H1 (cell line): ENCODE results near the gene SEMA6A. TPM values are rescaled to one million over a fixed set of nuclear protein-coding genes. Genes with fewer than 3 reads are reported as not detected.

Experiments used
- CTCF ChIA-PET: fragments of 300-600 bp; sonication (Branson Sonifier 250); formaldehyde crosslinking; loops from one replicate; lab custom pipeline; 2021; ENCODE audit not compliant: partially characterized antibody; lab: Charles Lee
- POLR2A ChIA-PET: fragments of 300-600 bp; sonication (Branson Sonifier 250); formaldehyde crosslinking; loops from one replicate; lab custom pipeline; 2021; ENCODE audit warnings: inconsistent platforms; ENCODE audit not compliant: partially characterized antibody; lab: Charles Lee
- DNase-seq, 2 experiments: peaks; one replicate each; pipeline versions ENCODE4 v3.0.0 to v3.0.0-alpha.2; 2010 to 2022; ENCODE audit warnings: low spot score in 2 of 2, low read depth in 1 of 2, mixed read lengths in 1 of 2
- FAIRE-seq: peaks from 2 replicates; lab custom pipeline; 2011; peaks lifted over from hg19 to GRCh38; lab: Jason Lieb, UNC
- H2AFZ ChIP-seq: 2 replicates; pipeline ENCODE4 v1.8.1; 2012; ENCODE audit warnings: low read length, inconsistent platforms
- H2AK5ac ChIP-seq: 2 replicates; pipeline ENCODE4 v1.6.1; 2013; ENCODE audit warnings: low read depth, low read length
- H2BK120ac ChIP-seq: replicated peaks from 2 replicates; pipeline ENCODE3; 2013; ENCODE audit warnings: low read depth, low read length, inconsistent platforms
- H2BK12ac ChIP-seq: 2 replicates; pipeline ENCODE4 v1.6.1; 2013; ENCODE audit warnings: low read depth, low read length
- H2BK15ac ChIP-seq: 2 replicates; pipeline ENCODE4 v1.6.1; 2013; ENCODE audit warnings: low read length
- H2BK20ac ChIP-seq: 2 replicates; pipeline ENCODE4 v1.6.1; 2013; ENCODE audit warnings: low read length
- H2BK5ac ChIP-seq: 2 replicates; pipeline ENCODE4 v1.6.1; 2013; ENCODE audit warnings: low read depth, low read length
- H3K14ac ChIP-seq: 2 replicates; pipeline ENCODE4 v1.6.1; 2013; ENCODE audit warnings: inconsistent platforms; ENCODE audit not compliant: insufficient read length
- H3K18ac ChIP-seq: 2 replicates; pipeline ENCODE4 v1.6.1; 2013; ENCODE audit warnings: low read length; ENCODE audit errors: extremely low read depth
- H3K23ac ChIP-seq: 2 replicates; pipeline ENCODE4 v1.6.1; 2013; ENCODE audit warnings: inconsistent platforms; ENCODE audit not compliant: insufficient read length
- H3K23me2 ChIP-seq: 2 replicates; pipeline ENCODE4 v1.6.1; 2013; ENCODE audit warnings: low read depth, low read length
- H3K27ac ChIP-seq: 2 replicates; pipeline ENCODE4 v1.6.1; 2011; ENCODE audit warnings: low read depth, low read length, inconsistent platforms
- H3K27me3 ChIP-seq, 4 experiments: replicated peaks in 1 of 4; 1 replicate in 1 of 4; 2 replicates in 3 of 4; pipeline versions ENCODE4 v1.6.1 to v1.8.1; 2011 to 2013; ENCODE audit warnings: low read length in 3 of 4, mild to moderate bottlenecking in 3 of 4, inconsistent platforms in 2 of 4, mixed read lengths in 2 of 4, moderate library complexity in 1 of 4; ENCODE audit not compliant: control insufficient read depth in 3 of 4, insufficient read depth in 3 of 4; ENCODE audit errors: extremely low read depth in 1 of 4
- H3K36me3 ChIP-seq, 4 experiments: 2 replicates each; pipeline versions ENCODE4 v1.6.1 to v1.8.1; 2011 to 2013; ENCODE audit warnings: mild to moderate bottlenecking in 4 of 4, low read length in 3 of 4, moderate library complexity in 2 of 4, control low read depth in 1 of 4, inconsistent platforms in 1 of 4; ENCODE audit not compliant: insufficient read depth in 4 of 4, control insufficient read depth in 2 of 4
- H3K4ac ChIP-seq: replicated peaks from 2 replicates; pipeline ENCODE3; 2013; ENCODE audit warnings: low read length, low read depth, mixed read lengths, inconsistent platforms; ENCODE audit not compliant: insufficient read length
- H3K4me1 ChIP-seq, 4 experiments: replicated peaks in 1 of 4; 1 replicate in 1 of 4; 2 replicates in 3 of 4; pipeline versions ENCODE4 v1.6.1 to v1.8.1; 2011 to 2013; ENCODE audit warnings: low read length in 3 of 4, inconsistent platforms in 2 of 4, mixed read lengths in 1 of 4; ENCODE audit not compliant: insufficient read depth in 4 of 4, control insufficient read depth in 3 of 4
- H3K4me2 ChIP-seq, 2 experiments: 2 replicates each; pipeline versions ENCODE4 v1.6.1 to v1.8.1; 2011 to 2013; ENCODE audit warnings: low read depth in 2 of 2, low read length in 2 of 2, control low read depth in 1 of 2, inconsistent platforms in 1 of 2, mild to moderate bottlenecking in 1 of 2; ENCODE audit not compliant: insufficient read depth in 1 of 2
- H3K4me3 ChIP-seq, 4 experiments: fragments of 200-600, 300-600 bp in 1 of 4; sonication (generic), shearing (Covaris generic), sonication (Bioruptor Twin) in 1 of 4; 2 replicates each; pipeline versions ENCODE4 v1.5.1 to v1.8.1; 2011 to 2016; ENCODE audit warnings: low read length in 4 of 4, low read depth in 3 of 4, control low read depth in 2 of 4, inconsistent platforms in 2 of 4, mild to moderate bottlenecking in 2 of 4, mixed read lengths in 1 of 4, moderate library complexity in 1 of 4; ENCODE audit not compliant: insufficient read depth in 2 of 4; ENCODE audit errors: extremely low read depth in 1 of 4
- H3K56ac ChIP-seq: replicated peaks from 2 replicates; pipeline ENCODE3; 2013; ENCODE audit warnings: low read depth, mild to moderate bottlenecking, mixed read lengths, low read length, inconsistent platforms; ENCODE audit not compliant: insufficient read length
- H3K79me1 ChIP-seq: 2 replicates; pipeline ENCODE4 v1.6.1; 2013; ENCODE audit warnings: low read depth, low read length, control low read depth
- H3K79me2 ChIP-seq, 2 experiments: 2 replicates each; pipeline versions ENCODE4 v1.6.1 to v1.8.1; 2012 to 2013; ENCODE audit warnings: low read length in 2 of 2, mild to moderate bottlenecking in 2 of 2, inconsistent platforms in 1 of 2; ENCODE audit not compliant: insufficient read depth in 2 of 2, control insufficient read depth in 1 of 2
- H3K9ac ChIP-seq, 4 experiments: replicated peaks in 1 of 4; 1 replicate in 1 of 4; 2 replicates in 3 of 4; pipeline versions ENCODE4 v1.6.1 to v1.8.1; 2011 to 2013; ENCODE audit warnings: low read depth in 3 of 4, low read length in 3 of 4, control low read depth in 2 of 4, mild to moderate bottlenecking in 2 of 4, moderate library complexity in 2 of 4, inconsistent platforms in 1 of 4; ENCODE audit errors: extremely low read depth in 1 of 4
- H3K9me3 ChIP-seq, 2 experiments: 2 replicates each; pipeline versions ENCODE4 v1.6.1 to v1.8.1; 2012 to 2013; ENCODE audit warnings: mild to moderate bottlenecking in 2 of 2, moderate library complexity in 2 of 2, control low read depth in 1 of 2, inconsistent platforms in 1 of 2, low read depth in 1 of 2, low read length in 1 of 2, mixed read lengths in 1 of 2; ENCODE audit not compliant: insufficient read depth in 2 of 2
- H4K20me1 ChIP-seq, 2 experiments: replicated peaks in 1 of 2; 2 replicates each; pipeline versions ENCODE3 to v1.8.1; 2011 to 2013; ENCODE audit warnings: inconsistent platforms in 2 of 2, low read length in 2 of 2, mild to moderate bottlenecking in 1 of 2; ENCODE audit not compliant: insufficient read depth in 2 of 2, control insufficient read depth in 1 of 2
- H4K5ac ChIP-seq: 2 replicates; pipeline ENCODE4 v1.6.1; 2013; ENCODE audit warnings: low read length, low read depth, mixed read lengths, inconsistent platforms; ENCODE audit not compliant: insufficient read length
- H4K8ac ChIP-seq: 2 replicates; pipeline ENCODE4 v1.8.0; 2013; ENCODE audit warnings: mild to moderate bottlenecking, moderate library complexity, low read length, inconsistent platforms; ENCODE audit not compliant: insufficient read depth; ENCODE audit errors: extremely low read depth
- H4K91ac ChIP-seq: replicated peaks from 2 replicates; pipeline ENCODE3; 2013; ENCODE audit warnings: low read length, mixed read lengths, inconsistent platforms; ENCODE audit not compliant: insufficient read length
- CREB1 ChIP-seq: IDR thresholded peaks from 2 replicates; pipeline ENCODE4 v1.6.1; 2012; ENCODE audit warnings: inconsistent platforms
- CTBP2 ChIP-seq: IDR thresholded peaks from 2 replicates; pipeline ENCODE4 v1.7.0; 2011; ENCODE audit warnings: borderline replicate concordance, mild to moderate bottlenecking, moderate library complexity, mixed read lengths, low read length; ENCODE audit not compliant: insufficient read depth, insufficient read length
- EZH2 ChIP-seq: fragments of 200-600 bp; sonication (generic); IDR thresholded peaks from 2 replicates; pipeline ENCODE4 v1.7.1; 2012; ENCODE audit warnings: low read depth, mild to moderate bottlenecking, moderate library complexity, low read length, inconsistent platforms; ENCODE audit not compliant: severe bottlenecking
- GTF2F1 ChIP-seq: IDR thresholded peaks from 2 replicates; pipeline ENCODE4 v1.6.1; 2012; ENCODE audit warnings: low read depth, low read length, improper control_type of control experiment, borderline replicate concordance
- JUN ChIP-seq: IDR thresholded peaks from 2 replicates; pipeline ENCODE4 v1.6.1; 2011; ENCODE audit warnings: low read depth, mild to moderate bottlenecking, improper control_type of control experiment, low read length
- KDM5A ChIP-seq: fragments of 200-600 bp; IDR thresholded peaks from 2 replicates; pipeline ENCODE4 v1.7.1; 2012; ENCODE audit warnings: mild to moderate bottlenecking, low read length, inconsistent platforms, mixed read lengths
- NANOG ChIP-seq: IDR thresholded peaks from 2 replicates; pipeline ENCODE4 v1.6.1; 2011; ENCODE audit warnings: low read length, low read depth, mild to moderate bottlenecking, inconsistent platforms; ENCODE audit not compliant: insufficient read depth, poor library complexity, severe bottlenecking
- SIRT6 ChIP-seq: IDR thresholded peaks from one replicate; pipeline ENCODE4 v1.7.1; 2012; ENCODE audit warnings: low read length, inconsistent platforms
- WGBS, 2 experiments: shearing (Covaris generic) in 1 of 2; methylation state at CpG; one replicate each; pipeline versions ENCODE4 v1.1.6 to v1.1.7; 2013 to 2015; ENCODE audit warnings: low lambda C conversion rate in 2 of 2, mixed read lengths in 2 of 2, inconsistent platforms in 1 of 2, low coverage in 1 of 2, missing lambda C conversion rate in 1 of 2; ENCODE audit not compliant: insufficient replicate concordance in 2 of 2, insufficient coverage in 1 of 2, insufficient read length in 1 of 2; ENCODE audit errors: extremely low coverage in 1 of 2, missing lambda C conversion rate in 1 of 2; 5-methylcytosine and 5-hydroxymethylcytosine counted together
- polyA plus RNA-seq, 7 experiments: library from polyadenylated mRNA; depleted of rRNA in 3 of 7; stranded (reverse) in 5 of 7; unstranded in 2 of 7; fragments of >200 nt in 5 of 7; fragments of 200-250 nt in 2 of 7; gene quantifications; 1 replicate in 5 of 7; 2 replicates in 1 of 7; 4 replicates in 1 of 7; pipeline versions ENCODE4 v1.2.1 to v1.2.3, GENCODE V29; 2011 to 2013; ENCODE audit warnings: missing spikeins in 2 of 7, mixed read lengths in 2 of 7
- total RNA-seq: library from RNA; stranded (reverse); fragmentation: NEBNext Ultra II Directional; extraction: Animal tissue kit (Norgen Biotek cat#: 25700); gene quantifications from 2 replicates; pipeline ENCODE4 v1.2.1, GENCODE V29; 2021
- TF ChIP-seq, protein P1 (sequence below), 3 experiments: IDR thresholded peaks; 1 replicate in 2 of 3; 2 replicates in 1 of 3; pipeline versions ENCODE4 v1.5.1 to v1.6.1; 2011; ENCODE audit warnings: low read length in 3 of 3, mild to moderate bottlenecking in 3 of 3, inconsistent platforms in 2 of 3, low read depth in 1 of 3, moderate library complexity in 1 of 3; ENCODE audit not compliant: insufficient read depth in 1 of 3; ENCODE audit errors: control extremely low read depth in 1 of 3

Gene SEMA6A
- total and polyA plus RNA-seq, 2 of the 8 experiments (the other 6 are each of a cell fraction or from before 2014, with no cell fraction given), result 78.3 to 277 TPM

GRCh38 chr5:116395631-116396203 lies 178.9 kb downstream of the SEMA6A start:
- no peaks in the 10 kb centered on the region; a peak in 1 of 8 replicates for H3K36me3 ChIP-seq
- DNase-seq, result no peak
- no peak overlapping the region for H2BK5ac ChIP-seq
- WGBS, 2 experiments, result 74% methylated on average over 4 of the region's 4 CpGs; no CpG with 5 or more reads in 1 of the 2 experiments
- H2BK12ac ChIP-seq, result no peak overlapping the region
- H3K56ac ChIP-seq, result no peak overlapping the region
- no peak overlapping the region for H2BK120ac ChIP-seq
- no peak overlapping the region for H3K9ac ChIP-seq
- no peak overlapping the region for H3K23ac ChIP-seq
- no peak overlapping the region for H3K4me2 ChIP-seq
- CTCF ChIA-PET, result interaction anchor here (0.9 to 2.7 kb wide), 4 partner anchors 10 to 1205 kb away, joined by 3 to 10 read pairs (median 4); no protein-coding TSS in a partner anchor
- no peaks in the 10 kb centered on the region for H3K4me1 ChIP-seq
- POLR2A ChIA-PET, result interaction anchor here (1.6 kb wide), 1 partner anchor 117 kb away, joined by 3 read pairs; no protein-coding TSS in a partner anchor
- no peaks in the 10 kb centered on the region for H3K27me3 ChIP-seq
- no peaks in the 10 kb centered on the region for H3K9me3 ChIP-seq
- H4K20me1 ChIP-seq, result no peaks in the 10 kb centered on the region
- H3K18ac ChIP-seq, result no peak overlapping the region
- no peak for FAIRE-seq
- H3K79me2 ChIP-seq, result no peaks in the 10 kb centered on the region
- H3K27ac ChIP-seq, result no peak overlapping the region
- H2AFZ ChIP-seq, result no peak overlapping the region
- no peaks in the 10 kb centered on the region for H3K23me2 ChIP-seq
- no peak overlapping the region for H4K8ac ChIP-seq
- H3K14ac ChIP-seq, result no peak overlapping the region
- H3K4me3 ChIP-seq, result no peak overlapping the region
- H3K79me1 ChIP-seq, result no peaks in the 10 kb centered on the region
- no peak overlapping the region for H2BK15ac ChIP-seq
- no peak overlapping the region for H4K91ac ChIP-seq
- H4K5ac ChIP-seq, result no peak overlapping the region
- no peak overlapping the region for H2BK20ac ChIP-seq
- no peak overlapping the region for H2AK5ac ChIP-seq
- no peak overlapping the region for H3K4ac ChIP-seq
- TF ChIP-seq GTF2F1, result no peak
- no peak for TF ChIP-seq CTBP2
- TF ChIP-seq JUN, result no peak
- no peak for TF ChIP-seq SIRT6
- no peak for TF ChIP-seq CREB1
- TF ChIP-seq EZH2, result no peak
- no peak for TF ChIP-seq KDM5A
- no peak for TF ChIP-seq NANOG
- TF ChIP-seq, protein P1, sequence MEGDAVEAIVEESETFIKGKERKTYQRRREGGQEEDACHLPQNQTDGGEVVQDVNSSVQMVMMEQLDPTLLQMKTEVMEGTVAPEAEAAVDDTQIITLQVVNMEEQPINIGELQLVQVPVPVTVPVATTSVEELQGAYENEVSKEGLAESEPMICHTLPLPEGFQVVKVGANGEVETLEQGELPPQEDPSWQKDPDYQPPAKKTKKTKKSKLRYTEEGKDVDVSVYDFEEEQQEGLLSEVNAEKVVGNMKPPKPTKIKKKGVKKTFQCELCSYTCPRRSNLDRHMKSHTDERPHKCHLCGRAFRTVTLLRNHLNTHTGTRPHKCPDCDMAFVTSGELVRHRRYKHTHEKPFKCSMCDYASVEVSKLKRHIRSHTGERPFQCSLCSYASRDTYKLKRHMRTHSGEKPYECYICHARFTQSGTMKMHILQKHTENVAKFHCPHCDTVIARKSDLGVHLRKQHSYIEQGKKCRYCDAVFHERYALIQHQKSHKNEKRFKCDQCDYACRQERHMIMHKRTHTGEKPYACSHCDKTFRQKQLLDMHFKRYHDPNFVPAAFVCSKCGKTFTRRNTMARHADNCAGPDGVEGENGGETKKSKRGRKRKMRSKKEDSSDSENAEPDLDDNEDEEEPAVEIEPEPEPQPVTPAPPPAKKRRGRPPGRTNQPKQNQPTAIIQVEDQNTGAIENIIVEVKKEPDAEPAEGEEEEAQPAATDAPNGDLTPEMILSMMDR (IDR thresholded peaks at IDR 0.05; ENCODE audit: control extremely low read depth in 1 of 3, insufficient read depth in 1 of 3, low read depth in 1 of 3, low read length in 3 of 3), result no peak
